Right atrium auricular region (tissue), 2 donors: ENCODE measurements around the gene HEXIM2. TPM values are rescaled to one million over a fixed set of nuclear protein-coding genes. Genes with fewer than 3 reads are reported as not detected.

ENCODE experiments used
- DNase-seq: peaks from one replicate; pipeline ENCODE4 v3.0.0-alpha.2; 2019; ENCODE audit warnings: low spot score
- H3K27ac ChIP-seq, 2 donors: fragments of 200-600 bp; sonication (generic); 1 replicate in 1 of 2; 2 replicates in 1 of 2; pipeline ENCODE4 v1.5.1; 2016 to 2019
- H3K27me3 ChIP-seq, 2 donors: fragments of 200-600 bp; sonication (generic); one replicate each; pipeline versions ENCODE4 v1.5.1 to v1.6.0; 2017 to 2019
- H3K36me3 ChIP-seq: fragments of 200-600 bp; sonication (generic); one replicate; pipeline ENCODE4 v1.5.1; 2016
- H3K4me1 ChIP-seq, 2 donors: fragments of 200-600 bp; sonication (generic); one replicate each; pipeline versions ENCODE4 v1.5.1 to v1.6.0; 2017 to 2019
- H3K4me3 ChIP-seq, 2 donors: fragments of 200-600 bp; sonication (generic); 1 replicate in 1 of 2; 2 replicates in 1 of 2; pipeline ENCODE4 v1.5.1; 2017 to 2019; ENCODE audit warnings: mild to moderate bottlenecking in 1 of 2, moderate library complexity in 1 of 2
- H3K9me3 ChIP-seq, 2 donors: fragments of 200-600 bp; sonication (generic); one replicate each; pipeline ENCODE4 v1.5.1; 2019
- CTCF ChIP-seq, 2 donors: fragments of 200-600 bp; sonication (generic); IDR thresholded peaks; one replicate each; pipeline ENCODE4 v1.5.1; 2019; ENCODE audit warnings: antibody characterized with exemption in 2 of 2
- total RNA-seq, 2 donors: library from RNA; depleted of rRNA; stranded (reverse); fragments of >200 nt; gene quantifications; one replicate each; pipeline ENCODE4 v1.1.0, GENCODE V29; 2016

Gene HEXIM2
- total RNA-seq, 2 donors from 2014 or later: 3.1 to 6.8 TPM

- Histone ChIP-seq H3K4me3 (no peak overlapping the region), H3K27ac (no peak overlapping the region), H3K36me3 (no peaks in the 10 kb centered on the region), H3K27me3 (no peaks in the 10 kb centered on the region), H3K4me1 (peaks cover 0 to 18% of the 10 kb centered on the region in 2 donors), H3K9me3 (no peaks in the 10 kb centered on the region)
- no peak for DNase-seq
- TF ChIP-seq CTCF (IDR thresholded peaks at IDR 0.05): no peak
Observed at GRCh38 chr17:45137561-45138305, 23.9 kb upstream of the HEXIM2 start.

- no peak overlapping the region for H3K4me3 ChIP-seq
- H3K9me3 ChIP-seq: no peaks in the 10 kb centered on the region
- no peaks in the 10 kb centered on the region for H3K36me3 ChIP-seq
- no peak overlapping the region for H3K27ac ChIP-seq
- no peak for TF ChIP-seq CTCF (IDR thresholded peaks at IDR 0.05)
- no peak for DNase-seq
- H3K4me1 ChIP-seq: peaks cover 0 to 27% of the 10 kb centered on the region in 2 donors
- H3K27me3 ChIP-seq: no peaks in the 10 kb centered on the region
Observed at GRCh38 chr17:45138911-45139532, 22.7 kb upstream of the HEXIM2 start.

GRCh38 chr17:45139533-45139920 lies 22.1 kb upstream of the HEXIM2 start:
- Histone ChIP-seq H3K4me3 (no peak overlapping the region), H3K27ac (no peak overlapping the region), H3K4me1 (peaks cover 0 to 31% of the 10 kb centered on the region in 2 donors), H3K9me3 (no peaks in the 10 kb centered on the region), H3K36me3 (no peaks in the 10 kb centered on the region), H3K27me3 (no peaks in the 10 kb centered on the region)
- DNase-seq: no peak
- no peak for TF ChIP-seq CTCF (IDR thresholded peaks at IDR 0.05)

- DNase-seq: no peak
- H3K4me1 ChIP-seq: peaks cover 0 to 33% of the 10 kb centered on the region in 2 donors
- H3K9me3 ChIP-seq: no peaks in the 10 kb centered on the region
- H3K36me3 ChIP-seq: no peaks in the 10 kb centered on the region
- H3K4me3 ChIP-seq: peak overlapping the region in 1 of 2 donors; percentile 55
- H3K27ac ChIP-seq: peak overlapping the region; percentile 86 to 92
- TF ChIP-seq CTCF (IDR thresholded peaks at IDR 0.05): no peak
- no peaks in the 10 kb centered on the region for H3K27me3 ChIP-seq
Observed at GRCh38 chr17:45143094-45143670, 18.5 kb upstream of the HEXIM2 start.

GRCh38 chr17:45143767-45144198 lies 17.9 kb upstream of the HEXIM2 start:
- Histone ChIP-seq H3K36me3 (no peaks in the 10 kb centered on the region), H3K4me3 (peak overlapping the region; percentile 21 to 55), H3K4me1 (peaks cover 0 to 33% of the 10 kb centered on the region in 2 donors), H3K27ac (peak overlapping the region; percentile 86 to 92), H3K27me3 (no peaks in the 10 kb centered on the region), H3K9me3 (no peaks in the 10 kb centered on the region)
- DNase-seq: peak; percentile 90
- no peak for TF ChIP-seq CTCF (IDR thresholded peaks at IDR 0.05)
